ENCODE measurements around the gene UAP1L1. TPM values are rescaled to one million over a fixed set of nuclear protein-coding genes. Genes with fewer than 3 reads are reported as not detected.

The UAP1L1 gene
- total RNA-seq, 1 donor from 2014 or later: 5.4 TPM

DNA sequence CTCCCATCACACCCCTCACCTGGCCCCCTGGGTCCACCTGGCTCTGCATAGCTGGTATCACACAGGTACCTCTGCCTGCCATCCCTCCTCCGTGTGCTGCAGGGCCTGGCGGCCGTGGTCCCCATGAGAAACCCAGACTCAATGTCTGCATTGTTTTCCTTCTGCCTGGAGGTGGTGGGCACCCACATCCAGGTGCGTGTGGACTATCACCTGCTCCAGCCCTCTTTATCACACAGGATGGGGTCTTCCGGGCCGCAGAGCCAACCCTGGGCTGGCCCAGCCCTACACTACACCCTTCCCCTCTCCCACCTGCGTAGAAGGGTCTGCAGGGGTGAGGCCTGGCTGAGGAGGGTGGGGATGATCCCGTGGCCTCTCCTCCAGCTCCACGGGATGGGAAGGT is 38.4 kb upstream of the UAP1L1 start:
- Mint-ChIP-seq H3K36me3 (no peaks in the 10 kb centered on the region), H3K4me1 (ENCODE audit: unreplicated experiment) (no peaks in the 10 kb centered on the region), H3K27ac (no peak overlapping the region), H3K4me3 (no peak overlapping the region), H3K27me3 (peaks cover 4% of the 10 kb centered on the region), H3K9me3 (no peaks in the 10 kb centered on the region)
- no peak for DNase-seq (ENCODE audit: extremely low spot score, unreplicated experiment)
- no peak for TF ChIP-seq CTCF (conservative IDR thresholded peaks at IDR 0.05)

DNA sequence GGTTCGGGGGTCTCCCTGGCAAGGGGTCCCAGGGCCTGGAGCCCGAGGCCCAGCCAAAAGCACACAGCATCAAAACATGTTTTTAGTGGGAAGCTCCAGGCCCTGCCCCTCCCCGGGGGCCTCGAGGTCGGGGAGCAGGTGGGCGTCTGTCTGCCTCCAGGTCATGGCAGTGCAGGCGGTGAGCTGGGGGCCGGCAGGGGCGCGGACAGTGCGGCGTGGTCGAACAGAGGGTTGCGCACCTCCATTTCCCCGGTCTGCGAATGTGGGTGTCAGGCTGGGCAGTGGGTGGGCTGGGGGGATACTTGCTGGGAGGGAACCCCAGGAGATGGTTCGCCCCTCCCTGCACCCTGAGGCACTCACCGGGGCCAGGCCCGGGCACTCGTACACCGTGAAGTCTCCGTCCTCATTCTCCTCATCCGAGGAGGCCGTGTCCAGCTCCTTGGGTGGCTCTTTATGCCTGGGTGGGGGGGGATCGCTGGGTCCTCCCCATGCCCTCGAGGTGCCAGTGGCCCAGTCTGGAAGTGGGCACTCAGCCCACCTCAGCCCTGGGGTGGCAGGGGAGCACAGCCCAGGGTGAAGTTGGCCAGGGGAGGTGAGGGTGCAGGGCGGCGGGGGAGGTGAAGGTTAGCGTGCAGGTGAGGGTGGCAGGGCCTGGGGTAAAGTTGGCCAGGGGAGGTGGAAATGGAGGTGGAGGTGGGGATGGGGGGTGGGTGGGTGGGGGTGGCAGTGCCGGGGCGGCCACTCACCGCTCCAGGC is 37.5 kb upstream of the UAP1L1 start:
- no peak for TF ChIP-seq CTCF (conservative IDR thresholded peaks at IDR 0.05)
- DNase-seq (ENCODE audit: extremely low spot score, unreplicated experiment): no peak
- H3K27me3 Mint-ChIP-seq: peaks cover 5% of the 10 kb centered on the region

DNA sequence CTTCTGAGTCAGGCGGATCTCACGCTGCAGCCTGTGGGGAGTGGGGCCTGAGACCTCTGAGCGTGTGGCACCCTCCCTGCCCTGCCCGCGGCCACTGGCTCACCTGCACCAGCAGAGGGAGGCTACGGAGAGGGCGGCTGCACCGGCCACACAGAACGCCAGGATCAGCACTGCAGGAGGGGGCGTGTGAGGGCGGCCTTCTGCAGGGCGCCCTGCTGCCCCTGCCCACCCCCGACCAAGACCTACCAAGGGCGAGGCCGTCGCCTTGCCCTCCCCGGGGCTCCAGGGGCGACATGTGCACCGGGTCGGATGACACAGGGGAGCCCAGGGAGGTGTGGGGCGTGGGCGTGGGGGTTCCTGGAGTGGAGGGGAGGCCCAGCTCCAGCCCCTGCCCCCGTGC is 36.7 kb upstream of the UAP1L1 start:
- Mint-ChIP-seq H3K27me3 (peaks cover 9% of the 10 kb centered on the region), H3K4me3 (no peak overlapping the region), H3K27ac (no peak overlapping the region), H3K9me3 (no peaks in the 10 kb centered on the region), H3K36me3 (no peaks in the 10 kb centered on the region), H3K4me1 (ENCODE audit: unreplicated experiment) (no peaks in the 10 kb centered on the region)
- TF ChIP-seq CTCF (conservative IDR thresholded peaks at IDR 0.05): no peak
- DNase-seq (ENCODE audit: extremely low spot score, unreplicated experiment): no peak

More for the DNA sequence above, 37.5 kb upstream of the UAP1L1 start:
- no peaks in the 10 kb centered on the region for H3K9me3 Mint-ChIP-seq
- H3K36me3 Mint-ChIP-seq: no peaks in the 10 kb centered on the region
- H3K4me3 Mint-ChIP-seq: no peak overlapping the region
- H3K4me1 Mint-ChIP-seq (ENCODE audit: unreplicated experiment): no peaks in the 10 kb centered on the region
- H3K27ac Mint-ChIP-seq: no peak overlapping the region

GRCh38 chr9:137041124-137041523 is 36.2 kb upstream of the UAP1L1 start:
- no peak for DNase-seq (ENCODE audit: extremely low spot score, unreplicated experiment)
- no peak overlapping the region for H3K4me3 Mint-ChIP-seq
- H3K36me3 Mint-ChIP-seq: no peaks in the 10 kb centered on the region

DNA sequence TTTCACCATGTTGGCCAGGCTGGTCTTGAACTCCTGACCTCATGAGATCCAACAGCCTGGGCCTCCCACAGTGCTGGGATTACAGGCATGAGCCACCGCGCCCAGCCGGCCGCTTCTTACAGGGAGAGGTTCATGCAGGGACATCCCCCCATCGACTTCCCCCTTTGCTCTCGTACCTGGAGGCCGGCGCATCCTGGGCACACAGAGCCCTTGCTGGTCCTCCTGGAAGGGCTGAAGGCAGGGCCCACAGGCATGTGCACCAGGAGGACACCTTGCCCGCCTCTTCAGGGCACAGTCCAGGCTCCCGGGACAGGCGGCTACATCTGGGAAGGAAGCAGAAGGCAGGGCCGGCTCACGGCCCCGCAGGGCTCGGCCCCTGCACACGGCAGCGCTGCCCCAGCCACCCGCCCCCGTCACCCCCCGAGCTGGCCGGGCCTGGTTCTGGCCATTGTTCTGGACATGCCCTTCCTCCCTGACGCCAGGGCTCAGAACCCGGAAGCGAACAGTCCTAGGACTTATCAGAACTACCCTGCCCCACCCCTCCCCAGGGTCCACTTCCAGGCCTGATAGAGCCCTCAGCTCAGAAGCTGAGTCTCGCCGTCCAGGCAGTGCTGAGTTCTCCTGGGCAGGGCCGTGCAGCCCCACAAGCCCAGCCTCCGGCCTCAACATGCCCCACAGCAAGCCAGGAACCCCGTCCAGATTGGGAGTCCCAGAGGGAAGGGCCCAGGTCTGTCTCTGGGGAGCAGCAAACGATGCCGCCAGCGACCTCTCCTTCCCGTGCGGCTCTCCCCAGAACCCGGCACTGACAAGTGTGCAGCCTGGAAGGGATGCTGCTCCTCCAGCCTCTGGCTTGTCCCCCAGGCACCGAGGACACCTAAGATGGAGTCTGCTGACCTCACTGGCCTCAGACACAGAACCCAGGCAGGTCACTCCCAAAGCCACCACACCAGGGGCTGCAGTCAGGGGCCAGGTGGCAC is 34.3 kb upstream of the UAP1L1 start:
- DNase-seq (ENCODE audit: extremely low spot score, unreplicated experiment): no peak
- H3K9me3 Mint-ChIP-seq: no peaks in the 10 kb centered on the region
- H3K27me3 Mint-ChIP-seq: peaks cover 26% of the 10 kb centered on the region
- no peaks in the 10 kb centered on the region for H3K4me1 Mint-ChIP-seq (ENCODE audit: unreplicated experiment)
- H3K27ac Mint-ChIP-seq: no peak overlapping the region
- no peak for TF ChIP-seq CTCF (conservative IDR thresholded peaks at IDR 0.05)
- no peak overlapping the region for H3K4me3 Mint-ChIP-seq
- no peaks in the 10 kb centered on the region for H3K36me3 Mint-ChIP-seq

More at GRCh38 chr9:137041124-137041523, 36.2 kb upstream of the UAP1L1 start:
- no peaks in the 10 kb centered on the region for H3K4me1 Mint-ChIP-seq (ENCODE audit: unreplicated experiment)
- H3K27me3 Mint-ChIP-seq: peaks cover 9% of the 10 kb centered on the region
- H3K9me3 Mint-ChIP-seq: no peaks in the 10 kb centered on the region
- TF ChIP-seq CTCF (conservative IDR thresholded peaks at IDR 0.05): no peak
- no peak overlapping the region for H3K27ac Mint-ChIP-seq
